CD4-positive, alpha-beta memory T cell (primary cell): ENCODE results near the gene MAP1B. TPM values are rescaled to one million over a fixed set of nuclear protein-coding genes. Genes with fewer than 3 reads are reported as not detected.

Experiments used
- CTCF ChIA-PET: fragments of 350-600 bp; sonication (Branson Sonifier 250); formaldehyde crosslinking; loops from one replicate; lab custom pipeline; 2021; ENCODE audit warnings: inconsistent platforms; ENCODE audit not compliant: partially characterized antibody; lab: Charles Lee
- POLR2A ChIA-PET: fragments of 350-600 bp; sonication (Branson Sonifier 250); formaldehyde crosslinking; loops from one replicate; lab custom pipeline; 2021; ENCODE audit not compliant: partially characterized antibody; lab: Charles Lee
- DNase-seq, 5 donors: peaks; one replicate each; pipeline versions ENCODE4 v3.0.0 to v3.0.0-alpha.2; 2020 to 2022; ENCODE audit warnings: mixed read lengths in 1 of 5
- H3K27ac ChIP-seq: one replicate; pipeline ENCODE4 v1.7.0; 2013; ENCODE audit warnings: low read depth, low read length
- H3K27me3 ChIP-seq: 2 replicates; pipeline ENCODE4 v1.7.0; 2013; ENCODE audit warnings: mild to moderate bottlenecking, low read length, moderate library complexity; ENCODE audit not compliant: insufficient read depth
- H3K36me3 ChIP-seq: 2 replicates; pipeline ENCODE4 v1.7.0; 2013; ENCODE audit warnings: mild to moderate bottlenecking, low read length, moderate library complexity; ENCODE audit not compliant: insufficient read depth
- H3K4me1 ChIP-seq: 2 replicates; pipeline ENCODE4 v1.7.0; 2013; ENCODE audit warnings: mild to moderate bottlenecking, low read length, moderate library complexity; ENCODE audit not compliant: insufficient read depth
- H3K4me3 ChIP-seq, 2 donors: one replicate each; pipeline ENCODE4 v1.7.0; 2013; ENCODE audit warnings: low read length in 2 of 2, mild to moderate bottlenecking in 1 of 2
- H3K9me3 ChIP-seq, 2 donors: one replicate each; pipeline ENCODE4 v1.7.0; 2013; ENCODE audit warnings: low read length in 2 of 2, control low read depth in 1 of 2; ENCODE audit not compliant: control insufficient read depth in 1 of 2
- H3K27ac Mint-ChIP-seq, 7 donors: one replicate each; pipeline ENCODE4 v1.8.0; 2020 to 2021; ENCODE audit warnings: mixed read lengths in 7 of 7, mild to moderate bottlenecking in 6 of 7, inconsistent platforms in 3 of 7, moderate library complexity in 3 of 7
- H3K27me3 Mint-ChIP-seq, 2 donors: one replicate each; pipeline ENCODE4 v1.8.0; 2020 to 2021; ENCODE audit warnings: mixed read lengths in 2 of 2
- H3K36me3 Mint-ChIP-seq, 2 donors: one replicate each; pipeline ENCODE4 v1.8.0; 2020 to 2021; ENCODE audit warnings: mixed read lengths in 2 of 2, inconsistent platforms in 1 of 2, mild to moderate bottlenecking in 1 of 2
- H3K4me1 Mint-ChIP-seq, 4 donors: one replicate each; pipeline ENCODE4 v1.8.0; 2020 to 2021; ENCODE audit warnings: mixed read lengths in 4 of 4, mild to moderate bottlenecking in 1 of 4
- H3K4me3 Mint-ChIP-seq, 8 donors: one replicate each; pipeline ENCODE4 v1.8.0; 2020 to 2021; ENCODE audit warnings: mixed read lengths in 8 of 8, mild to moderate bottlenecking in 7 of 8, moderate library complexity in 6 of 8, inconsistent platforms in 3 of 8
- H3K9me3 Mint-ChIP-seq, 8 donors: one replicate each; pipeline ENCODE4 v1.8.0; 2020 to 2021; ENCODE audit warnings: mixed read lengths in 8 of 8, mild to moderate bottlenecking in 5 of 8, inconsistent platforms in 3 of 8, moderate library complexity in 1 of 8
- intact Hi-C: fragments of 100-400 bp; cut with micrococcal nuclease; formaldehyde crosslinking; loops from one replicate; pipeline ENCODE4 v1.15.1; 2023
- polyA plus RNA-seq, 2 donors: library from polyadenylated mRNA; unstranded; fragments of 300-500 nt; fragmentation: Illumina TruSeq; gene quantifications; one replicate each; pipeline ENCODE4 v1.2.3, GENCODE V29; 2021
- total RNA-seq, 2 experiments: library from RNA; stranded (reverse); gene quantifications; one replicate each; pipeline ENCODE4 v1.2.3, GENCODE V29; 2021

MAP1B gene
- total and polyA plus RNA-seq, 4 experiments from 2014 or later = 0.13 to 0.25 TPM; not detected in 2

- Histone ChIP-seq H3K4me1 (no peaks in the 10 kb centered on the region), H3K36me3 (no peaks in the 10 kb centered on the region), H3K27me3 (no peaks in the 10 kb centered on the region), H3K9me3 (no peaks in the 10 kb centered on the region), H3K27ac (no peak overlapping the region), H3K4me3 (no peak overlapping the region)
- H3K4me3 Mint-ChIP-seq = no peak overlapping the region
- ChIA-PET CTCF (no interaction called here), POLR2A (no interaction called here)
- no peaks in the 10 kb centered on the region for H3K36me3 Mint-ChIP-seq
- no peak overlapping the region for H3K27ac Mint-ChIP-seq
- intact Hi-C loops = no loop called here
- peaks cover 12 to 33% of the 10 kb centered on the region in 2 donors for H3K27me3 Mint-ChIP-seq
- H3K9me3 Mint-ChIP-seq = no peaks in the 10 kb centered on the region
- no peak for DNase-seq
- no peaks in the 10 kb centered on the region for H3K4me1 Mint-ChIP-seq
These were observed 10.6 kb upstream of the MAP1B start for GRCh38 chr5:72096602-72097188.

GRCh38 chr5:72101828-72102227 is 5.4 kb upstream of the MAP1B start:
- Mint-ChIP-seq H3K27me3 (peaks cover 29 to 39% of the 10 kb centered on the region in 2 donors), H3K9me3 (peaks cover 0 to 2% (median 0%) of the 10 kb centered on the region in 8 donors), H3K36me3 (no peaks in the 10 kb centered on the region), H3K4me1 (peaks cover 0 to 8% (median 4%) of the 10 kb centered on the region in 4 donors), H3K4me3 (no peak overlapping the region), H3K27ac (no peak overlapping the region)
- POLR2A ChIA-PET = no interaction called here
- Histone ChIP-seq H3K4me3 (no peak overlapping the region), H3K4me1 (no peaks in the 10 kb centered on the region), H3K36me3 (no peaks in the 10 kb centered on the region), H3K9me3 (no peaks in the 10 kb centered on the region), H3K27ac (no peak overlapping the region), H3K27me3 (peaks cover 4% of the 10 kb centered on the region)
- DNase-seq = no peak
- intact Hi-C loops = no loop called here
- CTCF ChIA-PET = no interaction called here

- H3K4me3 Mint-ChIP-seq = peak overlapping the region in 6 of 8 donors; percentile 40 to 74 (median 60)
- H3K27ac ChIP-seq = no peak overlapping the region
- POLR2A ChIA-PET = no interaction called here
- no peak for DNase-seq
- no peak overlapping the region for H3K27ac Mint-ChIP-seq
- intact Hi-C loops = no loop called here
- peaks cover 34 to 42% of the 10 kb centered on the region in 2 donors for H3K27me3 Mint-ChIP-seq
- H3K4me3 ChIP-seq = no peak overlapping the region
- no peaks in the 10 kb centered on the region for H3K4me1 ChIP-seq
- H3K9me3 Mint-ChIP-seq = peaks cover 0 to 2% (median 0%) of the 10 kb centered on the region in 8 donors
- CTCF ChIA-PET = no interaction called here
- peaks cover 3 to 14% (median 9%) of the 10 kb centered on the region in 4 donors for H3K4me1 Mint-ChIP-seq
- no peaks in the 10 kb centered on the region for H3K36me3 Mint-ChIP-seq
- peaks cover 4% of the 10 kb centered on the region for H3K27me3 ChIP-seq
- H3K36me3 ChIP-seq = no peaks in the 10 kb centered on the region
- H3K9me3 ChIP-seq = no peaks in the 10 kb centered on the region
These were observed 501 bp upstream of the MAP1B start for GRCh38 chr5:72106817-72107130.

GRCh38 chr5:72107901-72108201 is 576 bp downstream of the MAP1B start:
- H3K4me3 Mint-ChIP-seq = peak overlapping the region in 2 of 8 donors; percentile 56 to 57
- H3K9me3 ChIP-seq = no peaks in the 10 kb centered on the region
- no peak for DNase-seq
- CTCF ChIA-PET = no interaction called here
- no peaks in the 10 kb centered on the region for H3K36me3 ChIP-seq
- peaks cover 32 to 40% of the 10 kb centered on the region in 2 donors for H3K27me3 Mint-ChIP-seq
- H3K4me1 Mint-ChIP-seq = peaks cover 3 to 14% (median 9%) of the 10 kb centered on the region in 4 donors
- peaks cover 4% of the 10 kb centered on the region for H3K27me3 ChIP-seq
- no peaks in the 10 kb centered on the region for H3K4me1 ChIP-seq
- no peak overlapping the region for H3K27ac Mint-ChIP-seq
- intact Hi-C loops = no loop called here
- no peak overlapping the region for H3K27ac ChIP-seq
- no peaks in the 10 kb centered on the region for H3K9me3 Mint-ChIP-seq
- no peaks in the 10 kb centered on the region for H3K36me3 Mint-ChIP-seq
- no peak overlapping the region for H3K4me3 ChIP-seq
- POLR2A ChIA-PET = no interaction called here

GRCh38 chr5:72108202-72109061 is 1.2 kb downstream of the MAP1B start:
- peaks cover 31 to 39% of the 10 kb centered on the region in 2 donors for H3K27me3 Mint-ChIP-seq
- no peaks in the 10 kb centered on the region for H3K36me3 ChIP-seq
- no peaks in the 10 kb centered on the region for H3K9me3 ChIP-seq
- ChIA-PET POLR2A (no interaction called here), CTCF (no interaction called here)
- H3K27ac Mint-ChIP-seq = no peak overlapping the region
- H3K27ac ChIP-seq = no peak overlapping the region
- no peaks in the 10 kb centered on the region for H3K36me3 Mint-ChIP-seq
- DNase-seq = no peak
- peaks cover 3 to 14% (median 9%) of the 10 kb centered on the region in 4 donors for H3K4me1 Mint-ChIP-seq
- H3K27me3 ChIP-seq = peaks cover 4% of the 10 kb centered on the region
- no peaks in the 10 kb centered on the region for H3K9me3 Mint-ChIP-seq
- no peaks in the 10 kb centered on the region for H3K4me1 ChIP-seq
- intact Hi-C loops = no loop called here
- peak overlapping the region in 3 of 8 donors; percentile 33 to 69 (median 36) for H3K4me3 Mint-ChIP-seq
- no peak overlapping the region for H3K4me3 ChIP-seq

GRCh38 chr5:72109062-72109411 is 1.8 kb downstream of the MAP1B start:
- intact Hi-C loops = no loop called here
- H3K36me3 ChIP-seq = no peaks in the 10 kb centered on the region
- Mint-ChIP-seq H3K4me1 (peaks cover 3 to 14% (median 9%) of the 10 kb centered on the region in 4 donors), H3K4me3 (peak overlapping the region in 4 of 8 donors; percentile 17 to 69 (median 34)), H3K9me3 (no peaks in the 10 kb centered on the region), H3K36me3 (no peaks in the 10 kb centered on the region), H3K27me3 (peaks cover 31 to 40% of the 10 kb centered on the region in 2 donors), H3K27ac (no peak overlapping the region)
- no peaks in the 10 kb centered on the region for H3K4me1 ChIP-seq
- DNase-seq = no peak
- H3K4me3 ChIP-seq = no peak overlapping the region
- peaks cover 4% of the 10 kb centered on the region for H3K27me3 ChIP-seq
- ChIA-PET POLR2A (no interaction called here), CTCF (no interaction called here)
- no peak overlapping the region for H3K27ac ChIP-seq
- H3K9me3 ChIP-seq = no peaks in the 10 kb centered on the region

GRCh38 chr5:72109625-72110024 is 2.4 kb downstream of the MAP1B start:
- Mint-ChIP-seq H3K4me1 (peaks cover 3 to 14% (median 9%) of the 10 kb centered on the region in 4 donors), H3K27me3 (peaks cover 27 to 35% of the 10 kb centered on the region in 2 donors)
- intact Hi-C loops = no loop called here

More at GRCh38 chr5:72109625-72110024, 2.4 kb downstream of the MAP1B start:
- Histone ChIP-seq H3K9me3 (no peaks in the 10 kb centered on the region), H3K4me1 (no peaks in the 10 kb centered on the region), H3K4me3 (no peak overlapping the region), H3K36me3 (no peaks in the 10 kb centered on the region), H3K27me3 (no peaks in the 10 kb centered on the region), H3K27ac (no peak overlapping the region)
- no peaks in the 10 kb centered on the region for H3K36me3 Mint-ChIP-seq
- H3K27ac Mint-ChIP-seq = no peak overlapping the region
- DNase-seq = no peak
- POLR2A ChIA-PET = no interaction called here
- CTCF ChIA-PET = no interaction called here
- no peaks in the 10 kb centered on the region for H3K9me3 Mint-ChIP-seq
- H3K4me3 Mint-ChIP-seq = peak overlapping the region in 1 of 8 donors; percentile 17
